ENCODE results near the gene ZNF81.
"Not testable (repeated sequence)": the region's sequence is repeated elsewhere in the genome, so short reads cannot be mapped to it uniquely, and the experiment has no call there.

ZNF81 gene

GRCh38 chrX:47936940-47937317 lies 100.2 kb downstream of the ZNF81 start:
- TF ChIP-seq ARNTL (CRISPR knock-in tag; IDR thresholded peaks at IDR 0.05; ENCODE audit: borderline replicate concordance, low read depth) (no peak), ZFP3 (CRISPR knock-in tag; IDR thresholded peaks at IDR 0.05) (no peak), GLIS3 (CRISPR knock-in tag; IDR thresholded peaks at IDR 0.05) (no peak), CSRNP3 (CRISPR knock-in tag; IDR thresholded peaks at IDR 0.05) (no peak), SNAI2 (CRISPR knock-in tag; IDR thresholded peaks at IDR 0.05) (no peak), OSR1 (CRISPR knock-in tag; IDR thresholded peaks at IDR 0.05) (no peak)
- ATAC-seq: no peak

- TF ChIP-seq ESRRG (CRISPR knock-in tag; IDR thresholded peaks at IDR 0.05): no peak
- TF ChIP-seq PATZ1 (CRISPR knock-in tag; IDR thresholded peaks at IDR 0.05; ENCODE audit: borderline replicate concordance): no peak
- no peak for ATAC-seq
These were observed 103.7 kb downstream of the ZNF81 start for GRCh38 chrX:47940448-47940847.

- no peak for ATAC-seq
- TF ChIP-seq ZNF70 (CRISPR knock-in tag; IDR thresholded peaks at IDR 0.05) (no peak), ZNF8 (CRISPR knock-in tag; IDR thresholded peaks at IDR 0.05) (no peak), RARB (CRISPR knock-in tag; IDR thresholded peaks at IDR 0.05) (no peak), ZFP3 (CRISPR knock-in tag; IDR thresholded peaks at IDR 0.05) (no peak), CSDC2 (CRISPR knock-in tag; IDR thresholded peaks at IDR 0.05) (no peak), CREB5 (CRISPR knock-in tag; IDR thresholded peaks at IDR 0.05; ENCODE audit: low read depth) (no peak), POU6F1 (CRISPR knock-in tag; IDR thresholded peaks at IDR 0.05; ENCODE audit: borderline replicate concordance, low read depth) (no peak), TSHZ2 (CRISPR knock-in tag; IDR thresholded peaks at IDR 0.05) (no peak), CSRNP3 (CRISPR knock-in tag; IDR thresholded peaks at IDR 0.05) (no peak), ZFP30 (CRISPR knock-in tag; IDR thresholded peaks at IDR 0.05) (no peak), GLIS3 (CRISPR knock-in tag; IDR thresholded peaks at IDR 0.05) (no peak), ZC3H10 (CRISPR knock-in tag; IDR thresholded peaks at IDR 0.05) (no peak), ESRRG (CRISPR knock-in tag; IDR thresholded peaks at IDR 0.05) (no peak), SNAI2 (CRISPR knock-in tag; IDR thresholded peaks at IDR 0.05) (no peak), ARNTL (CRISPR knock-in tag; IDR thresholded peaks at IDR 0.05; ENCODE audit: borderline replicate concordance, low read depth) (no peak), PPARA (CRISPR knock-in tag; IDR thresholded peaks at IDR 0.05; ENCODE audit: borderline replicate concordance) (no peak), ISL1 (CRISPR knock-in tag; IDR thresholded peaks at IDR 0.05) (no peak), OSR1 (CRISPR knock-in tag; IDR thresholded peaks at IDR 0.05) (no peak), TCF4 (CRISPR knock-in tag; IDR thresholded peaks at IDR 0.05; ENCODE audit: borderline replicate concordance) (no peak), TOX (CRISPR knock-in tag; IDR thresholded peaks at IDR 0.05; ENCODE audit: borderline replicate concordance) (no peak)
These were observed 104.7 kb downstream of the ZNF81 start for GRCh38 chrX:47941423-47941822.

- ATAC-seq: not testable (repeated sequence)
These were observed 118.6 kb downstream of the ZNF81 start for GRCh38 chrX:47955295-47955694.
